Trophoblast cell (in vitro differentiated cells and primary cell): ENCODE results near the gene COPS9.
A peak's percentile ranks its signal among the peaks of the same experiment; 100 is the strongest.

Source experiments
- DNase-seq, 2 donors: peaks; one replicate each; pipeline ENCODE4 v3.0.0-alpha.2; 2016
- H2AFZ ChIP-seq: 2 replicates; pipeline ENCODE4 v1.6.1; 2013; ENCODE audit warnings: low read length, moderate library complexity, mild to moderate bottlenecking; ENCODE audit not compliant: insufficient read depth, poor library complexity
- H2AK5ac ChIP-seq: 2 replicates; pipeline ENCODE4 v1.6.1; 2013; ENCODE audit warnings: mild to moderate bottlenecking, low read length
- H2BK120ac ChIP-seq: 2 replicates; pipeline ENCODE4 v1.6.1; 2013; ENCODE audit warnings: low read length, mild to moderate bottlenecking, moderate library complexity; ENCODE audit not compliant: insufficient read depth, poor library complexity
- H2BK12ac ChIP-seq: 2 replicates; pipeline ENCODE4 v1.6.1; 2013; ENCODE audit warnings: mild to moderate bottlenecking, low read length, moderate library complexity
- H2BK5ac ChIP-seq: 2 replicates; pipeline ENCODE4 v1.6.1; 2013; ENCODE audit warnings: low read length, low read depth, moderate library complexity, mild to moderate bottlenecking; ENCODE audit not compliant: poor library complexity
- H3K14ac ChIP-seq: 2 replicates; pipeline ENCODE4 v1.6.1; 2013; ENCODE audit warnings: mild to moderate bottlenecking, low read length
- H3K18ac ChIP-seq: 2 replicates; pipeline ENCODE4 v1.6.1; 2013; ENCODE audit warnings: mild to moderate bottlenecking, low read length
- H3K23ac ChIP-seq: 2 replicates; pipeline ENCODE4 v1.6.1; 2013; ENCODE audit warnings: low read length
- H3K27ac ChIP-seq: 2 replicates; pipeline ENCODE4 v1.5.1; 2013; ENCODE audit warnings: low read depth, mild to moderate bottlenecking, inconsistent platforms, low read length, moderate library complexity
- H3K27me3 ChIP-seq: 2 replicates; pipeline ENCODE4 v1.6.1; 2013; ENCODE audit warnings: inconsistent platforms, mild to moderate bottlenecking, low read length, moderate library complexity; ENCODE audit not compliant: insufficient read depth
- H3K36me3 ChIP-seq, 2 experiments: 1 replicate in 1 of 2; 2 replicates in 1 of 2; pipeline ENCODE4 v1.6.1; 2013; ENCODE audit warnings: low read length in 2 of 2, mild to moderate bottlenecking in 2 of 2, moderate library complexity in 1 of 2; ENCODE audit not compliant: insufficient read depth in 2 of 2, control insufficient read depth in 1 of 2
- H3K4ac ChIP-seq: 2 replicates; pipeline ENCODE4 v1.6.1; 2013; ENCODE audit warnings: low read depth, mild to moderate bottlenecking, low read length, moderate library complexity
- H3K4me1 ChIP-seq, 2 experiments: 1 replicate in 1 of 2; 2 replicates in 1 of 2; pipeline ENCODE4 v1.6.1; 2013; ENCODE audit warnings: low read length in 2 of 2, mild to moderate bottlenecking in 2 of 2, moderate library complexity in 1 of 2; ENCODE audit not compliant: insufficient read depth in 2 of 2, control insufficient read depth in 1 of 2
- H3K4me2 ChIP-seq: 2 replicates; pipeline ENCODE4 v1.6.1; 2013; ENCODE audit warnings: inconsistent platforms, mild to moderate bottlenecking, low read length, moderate library complexity
- H3K4me3 ChIP-seq: 2 replicates; pipeline ENCODE4 v1.5.1; 2013; ENCODE audit warnings: mild to moderate bottlenecking, low read depth, low read length, inconsistent platforms
- H3K79me1 ChIP-seq: one replicate; pipeline ENCODE4 v1.6.1; 2013; ENCODE audit warnings: low read length
- H3K79me2 ChIP-seq: 2 replicates; pipeline ENCODE4 v1.6.1; 2013; ENCODE audit warnings: low read length, mild to moderate bottlenecking; ENCODE audit not compliant: control insufficient read depth, insufficient read depth, poor library complexity
- H3K9ac ChIP-seq: 2 replicates; pipeline ENCODE4 v1.6.1; 2013; ENCODE audit warnings: mild to moderate bottlenecking, low read length
- H3K9me3 ChIP-seq: 2 replicates; pipeline ENCODE4 v1.6.1; 2013; ENCODE audit warnings: low read depth, mild to moderate bottlenecking, control low read depth, inconsistent platforms, low read length; ENCODE audit not compliant: insufficient read depth
- H4K12ac ChIP-seq: 2 replicates; pipeline ENCODE4 v1.6.1; 2013; ENCODE audit warnings: low read depth, mild to moderate bottlenecking, low read length, moderate library complexity
- H4K8ac ChIP-seq: 2 replicates; pipeline ENCODE4 v1.6.1; 2013; ENCODE audit warnings: low read depth, mild to moderate bottlenecking, low read length, moderate library complexity
- H4K91ac ChIP-seq: one replicate; pipeline ENCODE4 v1.6.1; 2013; ENCODE audit warnings: low read depth, mild to moderate bottlenecking, low read length, moderate library complexity
- WGBS: extraction: QIAGEN DNeasy Blood & Tissue Kit; methylation state at CpG from one replicate; pipeline ENCODE4 v1.1.7; 2013; ENCODE audit warnings: missing lambda C conversion rate; ENCODE audit not compliant: insufficient read length, insufficient coverage; ENCODE audit errors: extremely low coverage; 5-methylcytosine and 5-hydroxymethylcytosine counted together

The COPS9 gene

DNA sequence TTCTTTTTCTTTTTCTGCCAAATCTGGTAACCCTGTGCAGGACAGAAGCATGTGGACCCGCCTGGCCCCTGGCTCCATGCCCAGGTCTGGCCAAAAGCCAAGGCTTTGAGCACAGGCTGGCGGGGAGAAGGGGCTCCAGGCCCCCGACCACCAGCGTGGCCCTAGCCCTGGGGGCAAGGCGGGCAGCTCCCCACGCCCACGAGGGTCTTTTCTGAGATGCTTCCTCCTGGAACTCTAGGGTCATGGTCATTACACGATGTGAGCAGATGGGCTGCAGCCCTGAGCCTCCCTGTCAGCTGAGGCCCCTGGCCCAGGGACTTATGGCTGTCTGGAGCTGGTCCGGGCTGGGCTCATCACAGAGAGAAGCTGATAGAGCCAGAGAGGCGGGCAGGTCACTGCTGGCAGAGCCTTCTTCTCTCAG, 10.0 kb upstream of the COPS9 start:
- Histone ChIP-seq H2AK5ac (no peak overlapping the region), H3K4me1 (peaks cover 0 to 7% of the 10 kb centered on the region in 2 experiments), H3K9ac (no peak overlapping the region), H3K4me2 (no peak overlapping the region), H2BK5ac (no peak overlapping the region), H3K27ac (no peak overlapping the region), H3K23ac (no peak overlapping the region), H4K8ac (no peak overlapping the region), H3K79me1 (no peaks in the 10 kb centered on the region), H4K12ac (no peak overlapping the region), H3K4me3 (no peak overlapping the region), H2BK120ac (no peak overlapping the region), H2AFZ (no peak overlapping the region), H3K4ac (no peak overlapping the region), H3K18ac (no peak overlapping the region), H3K79me2 (no peaks in the 10 kb centered on the region), H2BK12ac (no peak overlapping the region), H3K9me3 (peaks cover 13% of the 10 kb centered on the region), H3K14ac (no peak overlapping the region), H3K36me3 (no peaks in the 10 kb centered on the region), H4K91ac (no peak overlapping the region), H3K27me3 (no peaks in the 10 kb centered on the region)
- DNase-seq: no peak
- no CpG with 5 or more reads among the region's 10 CpGs for WGBS

GRCh38 chr2:240145461-240145860, 9.4 kb upstream of the COPS9 start:
- Histone ChIP-seq H3K14ac (no peak overlapping the region), H2BK120ac (no peak overlapping the region), H2AK5ac (no peak overlapping the region), H3K4ac (no peak overlapping the region), H4K91ac (no peak overlapping the region), H2BK12ac (no peak overlapping the region), H3K27me3 (no peaks in the 10 kb centered on the region), H3K4me3 (no peak overlapping the region), H3K4me2 (no peak overlapping the region), H4K12ac (no peak overlapping the region), H3K4me1 (peaks cover 0 to 7% of the 10 kb centered on the region in 2 experiments), H3K23ac (no peak overlapping the region), H3K9ac (no peak overlapping the region), H2AFZ (no peak overlapping the region), H3K9me3 (peaks cover 13% of the 10 kb centered on the region), H3K79me2 (no peaks in the 10 kb centered on the region), H3K18ac (no peak overlapping the region), H3K36me3 (no peaks in the 10 kb centered on the region), H2BK5ac (no peak overlapping the region), H3K79me1 (no peaks in the 10 kb centered on the region), H4K8ac (no peak overlapping the region), H3K27ac (no peak overlapping the region)
- no CpG with 5 or more reads among the region's 13 CpGs for WGBS
- DNase-seq: no peak

GRCh38 chr2:240144649-240145261, 8.7 kb upstream of the COPS9 start:
- Histone ChIP-seq H3K4me2 (no peak overlapping the region), H4K91ac (no peak overlapping the region)
- WGBS: no CpG with 5 or more reads among the region's 20 CpGs

DNA sequence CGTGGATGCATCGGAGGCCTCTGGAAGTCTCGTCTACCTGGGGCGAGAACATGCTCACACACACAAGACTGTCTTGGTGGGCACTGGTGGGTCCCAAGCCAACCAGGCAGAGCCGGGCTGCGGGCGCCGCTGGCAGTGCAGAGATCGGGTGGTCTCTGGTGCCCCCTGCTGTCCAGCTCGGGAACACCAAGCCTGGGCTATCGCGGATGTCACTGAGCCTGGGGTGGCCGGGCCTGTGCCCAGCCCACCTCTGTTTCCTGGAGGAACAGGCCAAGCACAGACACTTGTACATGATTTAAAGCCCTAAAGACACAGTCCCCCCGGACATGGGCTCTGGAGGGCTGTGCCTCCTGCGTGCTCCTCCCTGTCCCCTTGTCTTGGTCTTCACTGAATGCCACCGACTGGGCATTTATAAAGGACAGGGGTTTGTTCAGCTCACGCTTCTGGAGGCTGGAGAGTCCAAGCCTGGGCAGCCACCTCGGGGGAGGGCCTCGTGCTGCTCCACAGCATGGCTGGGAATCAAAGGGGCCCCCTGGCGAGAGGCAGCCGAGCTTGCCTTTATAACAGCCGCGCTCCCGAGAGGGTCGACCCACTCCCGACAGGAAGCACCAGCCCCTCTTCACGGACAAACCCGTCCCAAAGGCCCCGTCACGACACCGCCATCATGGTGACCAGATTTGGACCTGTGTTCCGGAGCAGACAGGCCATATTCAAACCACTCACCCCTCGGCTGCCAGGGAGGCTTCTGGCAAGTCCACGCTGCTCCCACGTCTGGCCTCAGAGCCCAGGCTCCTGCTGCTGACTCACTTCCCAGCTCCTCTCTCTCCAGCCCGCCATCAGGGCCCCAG, 7.9 kb upstream of the COPS9 start:
- peaks cover 13% of the 10 kb centered on the region for H3K9me3 ChIP-seq
- H3K27me3 ChIP-seq: no peaks in the 10 kb centered on the region
- H4K8ac ChIP-seq: no peak overlapping the region
- no peak overlapping the region for H4K12ac ChIP-seq
- H3K4ac ChIP-seq: no peak overlapping the region
- DNase-seq: peak; percentile 63 to 82
- no peak overlapping the region for H2AK5ac ChIP-seq
- H2BK12ac ChIP-seq: no peak overlapping the region
- no peak overlapping the region for H2BK5ac ChIP-seq
- H3K9ac ChIP-seq: no peak overlapping the region
- H2AFZ ChIP-seq: no peak overlapping the region
- no peaks in the 10 kb centered on the region for H3K79me1 ChIP-seq
- no peak overlapping the region for H2BK120ac ChIP-seq
- H3K36me3 ChIP-seq: no peaks in the 10 kb centered on the region
- H3K23ac ChIP-seq: no peak overlapping the region
- H3K4me3 ChIP-seq: no peak overlapping the region
- WGBS: no CpG with 5 or more reads among the region's 36 CpGs
- no peak overlapping the region for H3K27ac ChIP-seq
- H3K18ac ChIP-seq: no peak overlapping the region
- H3K79me2 ChIP-seq: no peaks in the 10 kb centered on the region
- peaks cover 0 to 6% of the 10 kb centered on the region in 2 experiments for H3K4me1 ChIP-seq
- H4K91ac ChIP-seq: no peak overlapping the region
- no peak overlapping the region for H3K14ac ChIP-seq
- H3K4me2 ChIP-seq: no peak overlapping the region

More at GRCh38 chr2:240144649-240145261, 8.7 kb upstream of the COPS9 start:
- no peaks in the 10 kb centered on the region for H3K79me1 ChIP-seq
- no peaks in the 10 kb centered on the region for H3K27me3 ChIP-seq
- no peak overlapping the region for H2BK120ac ChIP-seq
- no peak overlapping the region for H3K14ac ChIP-seq
- no peak overlapping the region for H4K12ac ChIP-seq
- H2AFZ ChIP-seq: no peak overlapping the region
- no peaks in the 10 kb centered on the region for H3K79me2 ChIP-seq
- no peak overlapping the region for H3K4me3 ChIP-seq
- peaks cover 13% of the 10 kb centered on the region for H3K9me3 ChIP-seq
- no peak overlapping the region for H3K23ac ChIP-seq
- no peak overlapping the region for H3K27ac ChIP-seq
- no peak overlapping the region for H2BK5ac ChIP-seq
- no peaks in the 10 kb centered on the region for H3K36me3 ChIP-seq
- no peak overlapping the region for H3K4ac ChIP-seq
- no peak overlapping the region for H3K18ac ChIP-seq
- no peak for DNase-seq
- no peak overlapping the region for H4K8ac ChIP-seq
- peaks cover 0 to 7% of the 10 kb centered on the region in 2 experiments for H3K4me1 ChIP-seq
- no peak overlapping the region for H2AK5ac ChIP-seq
- no peak overlapping the region for H3K9ac ChIP-seq
- H2BK12ac ChIP-seq: no peak overlapping the region
